HG03571 (cell line): ENCODE measurements around the gene MRPL11.
A peak's percentile ranks its signal among the peaks of the same experiment; 100 is the strongest.
"Not testable (repeated sequence)": the region's sequence is repeated elsewhere in the genome, so short reads cannot be mapped to it uniquely, and the experiment has no call there.

ENCODE experiments used
- ATAC-seq: cut with Tn5 transposase; IDR thresholded peaks from one replicate; pipeline ENCODE4 v1.9.1; 2021; ENCODE audit not compliant: unreplicated experiment

The MRPL11 gene

GRCh38 chr11:66467034-66467659, 28.5 kb upstream of the MRPL11 start:
- ATAC-seq = peak; percentile 38

- ATAC-seq = peak; percentile 63
Measured at GRCh38 chr11:66466225-66467033, 27.8 kb upstream of the MRPL11 start, which contains the start of gene PELI3. TSS of gene PELI3 (plus strand) at chr11:66466905. CDS start at chr11:66468129, 1,224 bp downstream.

GRCh38 chr11:66465373-66466224, 27.0 kb upstream of the MRPL11 start:
- no peak for ATAC-seq

- no peak for ATAC-seq
Measured at GRCh38 chr11:66464916-66465315, 26.3 kb upstream of the MRPL11 start.

- ATAC-seq = not testable (repeated sequence)
Measured at GRCh38 chr11:66464116-66464515, 25.5 kb upstream of the MRPL11 start.

- ATAC-seq = no peak
Measured at GRCh38 chr11:66462911-66463310, 24.3 kb upstream of the MRPL11 start.

GRCh38 chr11:66462010-66462409, 23.4 kb upstream of the MRPL11 start:
- no peak for ATAC-seq

GRCh38 chr11:66459138-66459778, 20.6 kb upstream of the MRPL11 start:
- ATAC-seq = no peak

GRCh38 chr11:66457826-66458225, 19.2 kb upstream of the MRPL11 start:
- ATAC-seq = no peak

GRCh38 chr11:66454828-66455227, 16.2 kb upstream of the MRPL11 start:
- no peak for ATAC-seq

- ATAC-seq = no peak
Measured at GRCh38 chr11:66454247-66454646, 15.6 kb upstream of the MRPL11 start.

- no peak for ATAC-seq
Measured at GRCh38 chr11:66451663-66452062, 13.0 kb upstream of the MRPL11 start.

GRCh38 chr11:66450560-66450959, 11.9 kb upstream of the MRPL11 start:
- ATAC-seq = no peak

- no peak for ATAC-seq
Measured at GRCh38 chr11:66448523-66448922, 9.9 kb upstream of the MRPL11 start.

GRCh38 chr11:66447012-66447411, 8.4 kb upstream of the MRPL11 start:
- ATAC-seq = no peak

- ATAC-seq = no peak
Measured at GRCh38 chr11:66443602-66444001, 5.0 kb upstream of the MRPL11 start.

GRCh38 chr11:66440940-66441282, 2.3 kb upstream of the MRPL11 start:
- not testable (repeated sequence) for ATAC-seq

- ATAC-seq = not testable (repeated sequence)
Measured at GRCh38 chr11:66440101-66440939, 1.7 kb upstream of the MRPL11 start.

- ATAC-seq = no peak
Measured at GRCh38 chr11:66437979-66438503, 607 bp downstream of the MRPL11 start.

GRCh38 chr11:66432597-66432996, 6.1 kb downstream of the MRPL11 start:
- ATAC-seq = no peak
